GM12878 (cell line): ENCODE data around the gene PROCA1. TPM values are rescaled to one million over a fixed set of nuclear protein-coding genes. Genes with fewer than 3 reads are reported as not detected.
"Not testable (repeated sequence)": the region's sequence is repeated elsewhere in the genome, so short reads cannot be mapped to it uniquely, and the experiment has no call there.

ENCODE experiments used
- ATAC-seq: fragments of 200-7000 bp; cut with Tn5 transposase; 3 replicates; pipeline ENCODE4 v1.9.1; 2020; ENCODE audit warnings: mild to moderate bottlenecking, moderate library complexity
- BruUV-seq: library from RNA; stranded (reverse); fragments of 400-500 nt; replicated peaks from 2 replicates; lab custom pipeline; 2021; lab: Mats Ljungman, UMichigan
- CTCF ChIA-PET: fragments of 300-600 bp; sonication (Branson Sonifier 250); formaldehyde crosslinking; extraction: SDS; loops from one replicate; lab custom pipeline; 2021; ENCODE audit warnings: inconsistent platforms; lab: Yijun Ruan, JAX
- POLR2A ChIA-PET: fragments of 350-600 bp; formaldehyde crosslinking; extraction: SDS; loops from one replicate; lab custom pipeline; 2021; ENCODE audit warnings: inconsistent platforms; lab: Charles Lee
- RAD21 ChIA-PET: fragments of 300-600 bp; sonication (Branson Sonifier 250); formaldehyde crosslinking; loops from one replicate; lab custom pipeline; 2023; ENCODE audit warnings: antibody characterized with exemption; ENCODE audit not compliant: unreplicated experiment; lab: Charles Lee
- SMC1A ChIA-PET: fragments of 300-600 bp; sonication (Branson Sonifier 250); formaldehyde crosslinking; loops from one replicate; lab custom pipeline; 2023; ENCODE audit not compliant: unreplicated experiment, uncharacterized antibody; lab: Charles Lee
- DNase-seq: peaks from one replicate; pipeline ENCODE4 v3.0.0-alpha.2; 2011; ENCODE audit warnings: low read depth, low spot score
- FAIRE-seq: peaks from 3 replicates; lab custom pipeline; 2011; peaks lifted over from hg19 to GRCh38; lab: Jason Lieb, UNC
- H2AFZ ChIP-seq: 2 replicates; pipeline ENCODE4 v1.6.0; 2011; ENCODE audit warnings: low read depth, low read length, control low read depth; ENCODE audit not compliant: control insufficient read depth
- H3K27ac ChIP-seq: 2 replicates; pipeline ENCODE4 v1.5.1; 2011; ENCODE audit warnings: control low read depth; ENCODE audit not compliant: control insufficient read depth, insufficient read depth
- H3K27me3 ChIP-seq, 2 experiments: replicated peaks in 1 of 2; 2 replicates each; pipeline versions ENCODE4 v1.6.0 to v1.6.1; 2011; ENCODE audit warnings: low read length in 1 of 2; ENCODE audit not compliant: control insufficient read depth in 2 of 2, insufficient read depth in 2 of 2
- H3K36me3 ChIP-seq, 2 experiments: 2 replicates each; pipeline ENCODE4 v1.5.1; 2011; ENCODE audit warnings: low read length in 1 of 2; ENCODE audit not compliant: control insufficient read depth in 2 of 2, insufficient read depth in 2 of 2
- H3K4me1 ChIP-seq: 2 replicates; pipeline ENCODE4 v1.6.1; 2011; ENCODE audit warnings: mild to moderate bottlenecking, low read length, moderate library complexity, mixed read lengths; ENCODE audit not compliant: control insufficient read depth, insufficient read depth
- H3K4me2 ChIP-seq: 2 replicates; pipeline ENCODE4 v1.6.0; 2011; ENCODE audit warnings: control low read depth; ENCODE audit not compliant: control insufficient read depth, insufficient read depth
- H3K4me3 ChIP-seq: fragments of 200-600 bp; sonication (generic); 2 replicates; pipeline ENCODE4 v1.5.1; 2016
- H3K79me2 ChIP-seq: 2 replicates; pipeline ENCODE4 v1.6.0; 2011; ENCODE audit warnings: low read length; ENCODE audit not compliant: control insufficient read depth, insufficient read depth
- H3K9ac ChIP-seq: 2 replicates; pipeline ENCODE4 v1.8.0; 2011; ENCODE audit warnings: low read length, control low read depth, mixed read lengths; ENCODE audit not compliant: control insufficient read depth, insufficient read depth
- H3K9me3 ChIP-seq: replicated peaks from 3 replicates; pipeline ENCODE4 v1.5.1; 2011; ENCODE audit warnings: mild to moderate bottlenecking, low read length; ENCODE audit not compliant: control insufficient read depth, insufficient read depth
- H4K20me1 ChIP-seq: 2 replicates; pipeline ENCODE4 v1.6.0; 2011; ENCODE audit not compliant: control insufficient read depth, insufficient read depth
- BHLHE40 ChIP-seq, 2 experiments: fragments of 450-650 bp in 1 of 2; IDR thresholded peaks; 2 replicates each; pipeline ENCODE4 v1.6.1; 2011 to 2017; ENCODE audit warnings: low read depth in 2 of 2, borderline replicate concordance in 1 of 2, improper control_type of control experiment in 1 of 2, low read length in 1 of 2, mild to moderate bottlenecking in 1 of 2
- ELK1 ChIP-seq: IDR thresholded peaks from 2 replicates; pipeline ENCODE4 v1.6.1; 2012; ENCODE audit warnings: low read depth, low read length, improper control_type of control experiment
- WGBS: methylation state at CpG from one replicate; pipeline ENCODE4 v1.1.6; 2016; ENCODE audit warnings: low lambda C conversion rate; ENCODE audit not compliant: insufficient replicate concordance, insufficient coverage; ENCODE audit errors: missing lambda C conversion rate; 5-methylcytosine and 5-hydroxymethylcytosine counted together
- in situ Hi-C: fragments of 300-500 bp; cut with MboI; formaldehyde crosslinking; loops from 9 replicates; pipeline ENCODE4 v1.14.3; 2018; ENCODE audit warnings: mixed read lengths
- intact Hi-C: fragments of 100-400 bp; cut with micrococcal nuclease; formaldehyde crosslinking; loops from one replicate; pipeline ENCODE4 v1.14.2; 2022; ENCODE audit not compliant: unreplicated experiment
- polyA plus RNA-seq, 11 experiments: library from polyadenylated mRNA; depleted of rRNA in 4 of 11; unstranded in 6 of 11; stranded (reverse) in 5 of 11; fragments of >200 nt; fragmentation: Nextera tagmentation in 4 of 11; fragmentation: Illumina TruSeq in 1 of 11; extraction: Ambion mirVana in 4 of 11; extraction: Trizol in 1 of 11; gene quantifications; 1 replicate in 1 of 11; 2 replicates in 10 of 11; pipeline versions ENCODE4 v1.2.1 to v1.2.3, GENCODE V29; 2011 to 2016; ENCODE audit warnings: inconsistent platforms in 2 of 11, missing spikeins in 2 of 11, low read depth in 1 of 11
- total RNA-seq, 4 experiments: library from RNA; depleted of rRNA in 3 of 4; stranded (reverse); fragments of >200 nt in 3 of 4; fragmentation: Illumina TruSeq in 1 of 4; extraction: Trizol in 1 of 4; gene quantifications; 2 replicates each; pipeline versions ENCODE4 v1.2.1 to v1.2.3, GENCODE V29; 2013 to 2021

Gene PROCA1
- total and polyA plus RNA-seq, 10 of the 15 experiments (the other 5 are each of a cell fraction or from before 2014, with no cell fraction given), result 0.35 to 4.8 (median 1.4) TPM

DNA sequence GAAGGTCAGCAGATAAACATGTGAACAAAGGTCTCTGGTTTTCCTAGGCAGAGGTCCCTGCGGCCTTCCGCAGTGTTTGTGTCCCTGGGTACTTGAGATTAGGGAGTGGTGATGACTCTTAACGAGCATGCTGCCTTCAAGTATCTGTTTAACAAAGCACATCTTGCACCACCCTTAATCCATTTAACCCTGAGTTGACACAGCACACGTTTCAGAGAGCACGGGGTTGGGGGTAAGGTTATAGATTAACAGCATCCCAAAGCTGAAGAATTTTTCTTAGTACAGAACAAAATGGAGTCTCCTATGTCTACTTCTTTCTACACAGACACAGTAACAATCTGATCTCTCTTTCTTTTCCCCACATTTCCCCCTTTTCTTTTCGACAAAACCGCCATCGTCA, 53.3 kb downstream of the PROCA1 start:
- H3K9ac ChIP-seq, H2AFZ ChIP-seq, H3K27me3 ChIP-seq, H3K4me1 ChIP-seq, DNase-seq, POLR2A ChIA-PET, H4K20me1 ChIP-seq, intact Hi-C loops, H3K4me2 ChIP-seq, RAD21 ChIA-PET, H3K4me3 ChIP-seq, H3K9me3 ChIP-seq, BruUV-seq, H3K36me3 ChIP-seq, SMC1A ChIA-PET, CTCF ChIA-PET, ATAC-seq, in situ Hi-C loops, H3K27ac ChIP-seq, FAIRE-seq: not testable (repeated sequence)
- 96% methylated on average over 5 of the region's 8 CpGs for WGBS
- peaks cover 34% of the 10 kb centered on the region for H3K79me2 ChIP-seq

DNA sequence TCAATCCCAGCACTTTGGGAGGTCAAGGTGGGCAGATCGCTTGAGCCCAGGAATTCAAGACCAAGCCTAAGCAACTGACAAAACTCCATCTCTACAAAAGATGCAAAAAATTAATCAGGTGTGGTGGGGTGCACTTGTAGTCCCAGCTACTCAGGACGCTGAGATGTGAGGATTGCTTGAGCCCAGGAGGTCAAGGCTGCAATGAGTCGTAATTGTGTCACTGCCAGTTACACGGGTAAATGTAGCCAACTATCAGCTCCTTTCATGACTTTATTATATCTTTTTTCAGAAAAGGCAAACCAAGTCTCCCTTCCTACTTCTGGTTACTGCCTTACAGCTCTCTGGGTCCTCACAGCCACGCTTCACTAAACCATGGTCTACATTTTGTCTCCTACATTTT, 53.9 kb downstream of the PROCA1 start:
- FAIRE-seq (no peak), DNase-seq (no peak)
- intact Hi-C loops (no loop called here), in situ Hi-C loops (no loop called here)
- H3K4me1 ChIP-seq, result no peaks in the 10 kb centered on the region
- H3K36me3 ChIP-seq, result peaks cover 2 to 4% of the 10 kb centered on the region in 2 experiments; a peak in 3 of 4 replicates
- no peak overlapping the region for H3K27ac ChIP-seq
- H3K79me2 ChIP-seq, result peaks cover 28% of the 10 kb centered on the region
- SMC1A ChIA-PET, result interaction anchor here (0.9 kb wide), 1 partner anchor 12 kb away, joined by 3 read pairs; the partner anchor contains the start of gene BLTP2
- no peaks in the 10 kb centered on the region for H3K27me3 ChIP-seq
- TF ChIP-seq BHLHE40 (IDR thresholded peaks at IDR 0.05; ENCODE audit: borderline replicate concordance in 1 of 2, low read depth in 2 of 2, low read length in 1 of 2) (no peak), ELK1 (no peak)
- TF ChIP-seq, all 136 proteins: peak for 0
- no peaks in the 10 kb centered on the region for H3K9me3 ChIP-seq
- no TSS peak for BruUV-seq
- no peak for ATAC-seq
- H3K9ac ChIP-seq, result no peak overlapping the region
- ChIA-PET CTCF (interaction anchor here (1.6 kb wide), 1 partner anchor 11 kb away, joined by 7 read pairs; no protein-coding TSS in a partner anchor), POLR2A (interaction anchor here (0.6 kb wide), 1 partner anchor 22 kb away, joined by 3 read pairs; no protein-coding TSS in a partner anchor), RAD21 (no interaction called here)
- WGBS, result 89% methylated on average over 5 of the region's 5 CpGs
- no peaks in the 10 kb centered on the region for H4K20me1 ChIP-seq
- no peak overlapping the region for H3K4me3 ChIP-seq
- H2AFZ ChIP-seq, result no peak overlapping the region
- no peak overlapping the region for H3K4me2 ChIP-seq
